NCI-H748 (cell line): ENCODE data around the gene RRP8.

Source experiments
- DNase-seq: peaks from one replicate; lab custom pipeline; 2025; ENCODE audit not compliant: unreplicated experiment; lab: John Stamatoyannopoulos, UW

The RRP8 gene

DNA sequence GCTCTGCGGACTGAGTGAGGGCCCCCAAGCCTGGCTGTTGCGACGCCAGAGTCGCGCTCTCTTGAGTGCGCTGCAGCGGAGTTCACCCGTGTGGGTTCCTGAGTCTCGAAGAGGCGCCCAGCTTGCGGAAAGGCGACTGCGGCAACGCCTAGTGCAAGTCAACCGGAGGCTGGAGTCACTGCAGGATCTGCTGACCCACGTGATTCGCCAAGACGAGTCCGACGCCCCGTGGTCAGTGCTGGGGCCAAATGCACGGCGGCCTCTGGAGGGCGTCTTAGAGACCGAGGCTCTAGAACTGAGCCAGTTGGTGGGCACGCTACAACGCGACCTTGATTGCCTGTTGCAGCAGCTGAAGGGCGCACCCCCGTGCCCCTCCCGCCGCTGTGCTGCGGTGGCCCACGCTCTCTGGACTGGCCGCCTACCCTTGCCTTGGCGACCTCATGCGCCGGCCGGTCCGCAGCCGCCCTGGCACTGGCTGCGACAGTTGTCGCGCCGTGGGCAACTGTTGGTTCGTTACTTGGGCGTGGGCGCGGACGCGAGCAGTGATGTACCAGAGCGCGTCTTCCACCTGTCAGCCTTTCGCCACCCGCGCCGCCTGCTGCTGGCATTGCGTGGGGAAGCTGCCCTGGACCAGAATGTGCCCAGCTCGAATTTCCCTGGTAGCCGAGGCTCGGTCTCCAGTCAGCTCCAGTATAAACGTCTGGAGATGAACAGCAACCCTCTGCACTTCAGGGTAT is 32.6 kb downstream of the RRP8 start:
- no peak for DNase-seq

DNA sequence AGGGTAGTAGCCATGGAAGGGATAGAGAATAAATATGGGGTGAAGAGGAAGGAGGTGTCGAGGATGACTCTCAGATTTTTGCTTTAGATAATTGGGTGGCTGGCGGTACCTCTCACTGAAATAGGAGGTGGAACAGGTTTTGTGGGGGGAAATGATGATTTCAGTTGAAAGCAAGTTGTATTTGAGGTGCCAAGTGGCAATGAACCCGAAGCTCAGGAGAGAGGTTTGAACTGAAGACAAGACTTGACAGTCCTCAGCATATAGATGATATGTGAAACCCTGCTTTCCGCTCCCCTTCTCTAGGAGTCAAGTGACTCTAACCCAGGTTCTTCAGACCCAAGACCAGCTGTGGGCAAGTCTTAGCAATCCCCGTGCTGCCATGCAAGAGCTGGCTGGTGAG is 33.7 kb downstream of the RRP8 start:
- no peak for DNase-seq

DNA sequence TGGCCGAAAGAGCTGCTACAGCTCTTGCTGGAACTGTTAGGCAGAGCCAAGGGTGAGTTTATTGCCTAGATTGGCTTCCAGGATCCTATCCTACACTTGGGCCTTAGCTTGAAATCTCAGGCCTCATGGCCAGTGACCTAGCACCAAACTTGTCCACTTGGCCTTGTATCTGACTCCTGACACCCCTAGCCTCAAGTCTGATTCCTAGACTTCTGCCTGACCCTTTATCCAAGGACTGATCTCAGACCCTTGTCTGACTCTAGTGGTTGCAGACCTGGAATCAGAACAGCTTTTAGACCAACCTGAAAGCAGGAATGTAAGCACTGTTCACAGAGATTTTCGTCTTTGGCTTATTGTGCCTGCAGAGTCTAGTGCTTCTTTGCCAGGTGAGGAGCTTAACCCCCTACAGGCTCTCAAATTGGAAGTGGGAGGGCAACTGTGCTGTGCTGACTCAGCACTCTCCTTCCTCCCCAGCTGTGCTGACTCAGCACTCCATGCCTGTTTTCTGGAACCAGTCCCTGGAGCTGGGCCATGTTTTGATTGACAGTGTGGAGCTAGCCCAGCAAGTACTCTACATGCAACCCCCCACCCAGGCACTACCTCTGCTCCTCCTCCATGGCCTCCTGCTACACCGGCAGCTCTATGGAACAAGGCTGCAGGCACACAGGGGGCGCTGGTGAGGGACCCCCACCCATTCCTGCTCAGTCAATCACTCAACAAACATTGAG is 35.1 kb downstream of the RRP8 start:
- peak; percentile 10 for DNase-seq

DNA sequence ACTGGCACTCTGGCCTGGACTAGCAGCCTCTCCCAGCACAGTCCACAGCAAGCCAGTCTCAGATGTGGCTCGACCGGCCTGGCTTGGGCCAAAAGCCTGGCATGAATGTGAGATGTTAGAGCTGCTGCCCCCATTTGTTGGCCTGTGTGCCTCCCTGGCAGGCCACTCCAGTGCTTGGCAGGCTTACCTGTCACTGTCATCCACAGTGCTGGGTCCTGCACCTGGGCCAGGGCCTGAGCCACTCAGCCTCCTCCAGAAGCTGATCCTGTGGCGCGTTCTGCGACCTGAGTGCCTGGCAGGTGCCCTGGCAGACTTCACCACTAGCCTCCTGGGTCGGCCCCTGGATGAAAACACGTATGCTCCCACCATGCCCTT is 36.1 kb downstream of the RRP8 start:
- no peak for DNase-seq

DNA sequence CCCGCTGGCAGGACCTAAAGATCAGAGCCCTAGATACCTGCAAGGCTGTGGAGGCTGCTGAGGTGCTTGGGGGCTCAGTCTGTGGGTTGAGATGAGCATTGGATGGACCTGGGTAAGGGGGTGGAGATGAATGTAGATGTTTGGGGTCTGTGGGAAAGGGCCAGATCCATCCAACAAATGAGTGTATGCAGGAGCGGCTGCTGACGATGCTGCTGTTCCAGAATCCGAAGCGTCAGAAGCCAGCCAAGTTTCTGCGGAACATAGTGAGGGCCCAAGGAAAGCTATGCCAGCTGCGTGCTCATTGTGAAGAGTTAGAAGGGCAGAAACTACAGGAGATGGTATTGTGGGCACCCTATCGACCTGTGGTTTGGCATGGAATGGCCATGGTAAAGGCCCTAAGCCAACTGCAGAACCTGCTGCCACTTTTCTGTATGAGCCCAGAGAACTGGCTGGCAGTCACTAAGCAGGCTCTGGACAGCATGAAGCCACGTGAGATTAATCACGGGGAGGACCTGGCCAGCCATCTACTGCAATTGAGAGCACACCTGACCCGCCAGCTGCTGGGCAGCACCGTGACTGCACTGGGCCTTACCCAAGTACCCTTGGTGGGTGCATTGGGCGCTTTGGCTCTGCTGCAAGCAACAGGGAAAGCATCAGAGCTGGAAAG is 36.6 kb downstream of the RRP8 start:
- DNase-seq: no peak

DNA sequence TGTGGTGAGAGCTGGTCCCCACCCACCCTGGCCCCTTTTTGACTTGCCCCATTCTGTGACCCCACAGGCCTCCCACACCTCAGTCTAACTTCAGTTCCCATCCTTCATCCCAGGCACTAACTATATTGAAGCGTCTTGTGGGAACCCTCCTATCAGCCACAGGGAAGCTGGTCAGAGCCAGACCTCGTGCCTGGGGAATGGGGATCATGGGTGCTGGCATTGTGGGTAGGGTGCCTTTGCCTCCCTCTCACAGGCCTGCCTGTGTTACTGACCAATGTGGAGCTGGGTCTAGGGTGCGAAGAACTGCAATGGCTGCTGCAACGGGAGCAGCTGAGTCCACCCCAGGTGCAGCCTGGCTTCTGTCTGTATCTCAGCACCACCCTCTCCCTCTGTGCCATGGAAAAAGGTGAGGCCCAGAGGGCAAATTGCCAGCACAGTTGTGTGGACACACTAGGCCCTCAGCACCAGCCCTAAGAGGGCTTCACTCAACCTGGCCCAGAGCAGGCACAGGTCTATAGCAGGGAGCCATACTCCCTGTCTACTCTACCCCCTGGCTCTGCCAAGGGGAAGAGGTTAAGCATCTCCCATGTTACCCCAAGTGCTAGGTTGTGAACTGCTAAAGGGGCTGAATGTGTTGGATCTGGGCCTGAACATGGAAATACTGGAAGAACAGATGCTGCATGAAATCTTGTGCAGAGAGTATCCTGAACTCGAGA is 37.3 kb downstream of the RRP8 start:
- no peak for DNase-seq

DNA sequence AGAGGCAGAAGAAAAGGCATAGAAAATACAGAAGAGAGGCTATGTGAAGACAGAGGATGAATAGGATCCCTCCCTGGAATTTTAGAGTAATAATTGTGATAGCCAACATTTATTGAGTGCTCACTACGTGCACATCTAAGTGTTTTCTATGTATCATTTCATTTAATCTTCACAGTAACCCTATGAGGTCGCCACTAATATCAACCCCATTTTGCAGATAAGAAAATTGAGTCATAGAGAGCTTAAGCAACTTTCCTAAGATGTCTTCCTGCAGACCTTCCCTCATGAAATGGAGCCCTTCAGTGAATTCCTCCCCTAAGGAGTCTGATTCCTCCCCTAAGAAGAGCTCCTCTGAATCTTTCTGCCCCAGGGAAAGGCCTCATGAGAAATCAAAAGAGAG is 38.1 kb downstream of the RRP8 start:
- DNase-seq: no peak

DNA sequence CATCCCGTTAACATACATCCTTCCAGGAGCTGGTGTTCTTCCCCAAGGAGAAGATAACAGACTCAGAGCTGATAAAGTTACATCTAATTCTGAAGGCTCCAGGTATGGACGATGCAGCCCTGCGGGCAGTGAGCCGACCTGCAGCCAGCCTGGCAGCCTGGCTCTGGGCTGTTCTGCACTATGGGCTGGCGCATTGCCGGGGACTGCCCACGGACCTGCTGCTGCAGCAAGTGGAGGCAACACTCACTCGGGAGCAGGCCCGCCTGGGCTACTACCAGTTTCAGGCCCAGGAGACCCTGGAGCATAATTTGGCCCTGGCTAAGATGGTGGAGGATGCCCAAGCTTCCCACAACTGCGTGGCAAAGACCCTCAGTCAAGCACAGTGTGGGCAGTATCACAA is 39.7 kb downstream of the RRP8 start:
- no peak for DNase-seq

DNA sequence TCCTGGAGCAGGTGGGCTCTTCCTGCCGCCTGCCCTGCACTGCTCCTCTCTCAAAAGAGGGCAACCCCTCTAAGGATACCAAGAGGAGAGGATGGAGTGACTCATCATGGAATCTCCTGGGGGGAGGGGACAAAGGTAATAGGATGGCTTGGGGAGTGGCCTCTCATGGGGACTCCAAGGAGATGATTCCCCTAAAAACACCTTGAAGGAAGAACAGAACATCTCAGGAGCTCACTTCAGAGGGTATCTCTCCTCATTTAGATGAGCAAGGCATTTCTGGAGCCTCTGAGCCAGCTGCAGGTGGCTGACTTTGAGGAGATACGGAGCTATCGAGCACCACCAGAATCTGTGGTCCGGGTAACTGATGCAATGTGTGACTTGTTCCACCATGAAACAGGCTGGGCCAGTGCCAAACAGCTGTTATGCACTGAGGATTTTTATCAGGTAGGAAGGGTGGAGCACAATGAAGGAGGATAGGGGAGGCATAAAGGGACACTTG is 40.2 kb downstream of the RRP8 start:
- no peak for DNase-seq

DNA sequence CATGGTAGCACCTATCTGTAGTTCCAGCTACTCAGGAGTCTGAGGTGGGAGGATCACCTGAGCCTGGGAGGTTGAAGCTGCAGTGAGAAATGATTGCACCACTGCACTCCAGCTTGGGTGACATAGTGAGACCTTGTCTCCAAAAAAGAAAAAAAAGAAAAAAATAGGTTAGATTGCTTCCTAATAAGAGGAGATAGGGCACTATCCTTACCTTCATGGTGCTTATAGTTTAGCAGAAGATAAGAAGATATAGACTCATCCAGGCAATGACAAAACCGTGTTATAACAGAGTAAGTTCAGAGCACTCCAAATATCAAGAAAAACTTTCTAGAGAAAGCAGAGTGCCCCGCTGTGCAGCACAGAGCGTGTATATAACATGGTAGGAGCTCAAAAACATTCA is 42.1 kb downstream of the RRP8 start:
- no peak for DNase-seq

DNA sequence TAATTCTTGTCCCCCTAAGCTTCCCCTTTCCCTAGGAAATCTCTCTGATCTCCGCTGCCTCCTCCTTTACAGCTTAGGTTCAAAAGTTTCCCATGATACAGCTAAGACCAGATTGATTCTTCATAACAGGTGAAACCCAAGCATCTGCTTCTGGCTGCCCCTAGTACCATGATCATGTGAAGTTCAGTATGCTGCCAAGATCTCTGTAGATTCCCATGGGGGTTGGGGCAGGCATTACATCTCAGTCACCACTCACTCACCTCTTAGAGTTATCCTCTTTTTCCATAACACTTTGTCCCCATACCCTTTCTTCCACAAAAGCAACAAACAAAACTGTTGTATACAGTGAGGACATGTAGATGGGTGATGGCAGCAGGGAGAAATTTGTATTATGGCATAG is 44.0 kb downstream of the RRP8 start:
- no peak for DNase-seq

DNA sequence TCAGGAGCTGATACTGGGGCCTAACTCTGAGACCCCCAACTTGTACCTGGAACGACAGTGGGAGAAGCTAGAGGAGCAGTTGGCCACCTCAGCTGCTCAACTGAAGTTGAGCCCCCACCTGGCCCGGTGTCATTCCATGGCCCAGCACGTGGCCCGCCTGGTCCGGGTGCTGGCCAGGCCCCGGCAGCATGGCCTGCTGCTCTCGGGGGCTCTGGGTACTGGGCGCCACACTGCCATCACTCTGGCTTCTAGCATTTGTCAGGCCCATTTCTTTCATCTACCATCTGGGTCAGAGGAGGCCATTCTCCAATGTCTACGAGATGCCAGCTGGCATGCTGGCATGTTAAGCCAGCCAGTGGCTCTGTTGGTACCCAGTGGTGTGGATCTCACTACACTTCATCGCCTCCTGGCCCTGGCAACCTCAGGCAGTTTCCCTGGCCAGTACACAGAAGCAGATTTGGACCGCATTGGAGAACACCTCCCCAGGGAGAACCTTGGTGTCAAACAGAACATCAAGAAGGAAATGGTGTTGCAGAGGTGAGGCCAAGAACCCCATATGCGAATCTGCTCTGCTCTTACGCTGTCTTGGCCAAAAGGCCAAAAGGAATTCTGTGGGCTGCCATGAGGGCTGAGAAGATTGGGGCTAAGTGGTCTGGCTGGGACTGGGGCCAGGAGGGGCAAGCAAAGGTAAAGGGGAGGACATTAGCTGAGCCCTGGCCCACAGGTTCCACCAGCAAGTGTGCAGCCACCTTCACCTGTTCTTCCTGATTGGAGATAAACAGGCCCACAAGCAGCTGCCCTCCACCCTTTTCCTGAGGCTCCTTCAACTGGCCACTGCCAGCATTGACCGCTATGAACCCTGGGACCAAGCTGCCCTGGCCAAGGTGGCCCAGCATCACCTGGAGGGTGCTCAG is 45.4 kb downstream of the RRP8 start:
- DNase-seq: no peak

DNA sequence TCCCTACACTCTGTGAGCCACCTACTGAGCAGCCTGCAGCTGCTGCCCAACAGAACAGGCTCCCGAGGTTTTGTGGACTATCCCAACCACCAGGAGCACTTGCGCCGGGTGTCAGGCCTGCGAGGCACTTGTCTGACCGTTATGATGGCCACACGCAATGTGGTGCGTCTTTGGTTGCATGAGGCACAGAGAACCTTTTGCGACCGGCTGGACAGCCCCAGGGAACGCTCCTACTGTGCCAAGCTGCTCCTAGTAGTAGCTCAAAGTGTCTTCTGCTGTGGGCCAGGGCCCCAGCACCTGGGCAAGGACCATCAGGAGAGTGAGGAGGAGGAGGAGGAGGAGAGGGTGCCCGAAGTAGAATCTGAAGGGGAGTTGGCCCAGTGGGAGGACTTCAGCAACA is 46.4 kb downstream of the RRP8 start:
- DNase-seq: no peak

DNA sequence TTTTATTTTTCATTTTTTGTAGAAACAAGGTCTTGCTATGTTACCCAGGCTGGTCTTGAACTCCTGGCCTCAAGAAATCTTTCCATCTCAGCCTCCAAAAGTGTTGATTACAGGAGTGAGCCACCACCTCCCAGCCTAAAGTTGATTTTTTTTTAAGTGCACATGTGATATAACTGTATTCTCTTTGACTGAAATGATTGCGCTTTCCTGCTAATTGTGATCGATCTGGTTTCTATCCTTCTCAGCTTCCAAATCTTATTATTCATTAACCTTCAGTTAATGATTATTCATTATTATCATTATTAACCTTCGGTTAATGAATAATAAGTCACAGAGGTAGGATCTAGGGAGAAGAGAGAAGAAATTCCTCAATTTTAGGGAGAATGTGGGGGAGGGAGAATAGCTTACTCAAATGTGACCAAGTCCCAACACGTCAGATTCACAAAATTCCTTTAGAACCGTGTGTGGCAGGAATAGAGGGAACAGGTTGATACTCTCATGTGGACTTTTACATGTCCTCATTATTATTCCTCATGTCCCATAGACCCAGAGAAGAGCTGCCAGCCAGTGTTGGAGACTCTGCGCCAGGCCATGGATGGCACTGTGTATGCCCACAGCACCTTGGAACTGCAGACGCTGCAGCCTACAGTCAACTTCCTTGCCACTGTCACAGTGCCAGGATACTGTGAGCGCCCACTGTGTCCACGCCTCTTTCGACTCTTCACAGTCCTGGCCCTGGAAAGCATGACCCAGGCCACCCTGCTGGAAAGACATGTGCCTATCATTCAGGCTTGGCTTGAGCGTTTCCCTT is 47.1 kb downstream of the RRP8 start:
- no peak for DNase-seq

DNA sequence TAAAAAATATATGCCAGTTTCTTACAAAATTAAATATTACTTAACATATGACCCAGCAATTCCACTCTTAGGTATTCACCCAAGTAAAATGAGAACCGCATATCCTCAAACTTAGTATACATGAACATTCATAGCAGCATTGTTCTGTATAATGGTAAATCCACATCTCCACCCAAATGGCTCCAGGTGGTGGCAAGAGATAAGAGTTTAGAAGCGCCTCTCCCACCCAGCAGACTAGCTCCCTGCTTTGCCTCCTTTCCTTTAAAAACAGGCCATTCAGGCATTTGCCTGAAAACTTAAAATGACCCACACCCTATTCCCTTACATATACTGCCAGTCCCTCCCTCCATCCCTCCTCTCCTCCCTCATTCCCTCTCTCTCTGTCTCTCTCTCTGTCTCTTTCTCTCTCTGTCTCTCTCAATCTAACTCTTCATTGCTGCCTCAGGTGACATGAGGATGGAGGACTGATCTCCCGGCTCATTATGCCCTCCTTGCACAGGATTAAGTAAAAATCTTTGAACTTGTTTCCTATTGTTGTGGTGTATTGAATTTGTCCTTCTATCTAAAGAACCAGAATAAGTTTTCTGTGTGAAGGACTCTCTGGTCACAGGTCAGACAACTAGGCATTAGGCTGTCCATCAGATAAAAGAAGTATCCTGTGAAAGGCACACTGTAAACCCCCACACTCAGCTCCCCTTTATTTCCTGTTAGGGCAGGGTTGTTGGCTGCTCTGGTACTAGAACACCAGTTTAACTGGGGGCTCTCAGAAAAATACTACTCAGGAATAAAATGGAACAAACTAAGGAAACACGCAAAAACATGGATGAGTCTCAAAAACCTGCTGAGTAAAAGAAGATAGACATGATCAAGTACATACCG is 48.3 kb downstream of the RRP8 start:
- DNase-seq: no peak

DNA sequence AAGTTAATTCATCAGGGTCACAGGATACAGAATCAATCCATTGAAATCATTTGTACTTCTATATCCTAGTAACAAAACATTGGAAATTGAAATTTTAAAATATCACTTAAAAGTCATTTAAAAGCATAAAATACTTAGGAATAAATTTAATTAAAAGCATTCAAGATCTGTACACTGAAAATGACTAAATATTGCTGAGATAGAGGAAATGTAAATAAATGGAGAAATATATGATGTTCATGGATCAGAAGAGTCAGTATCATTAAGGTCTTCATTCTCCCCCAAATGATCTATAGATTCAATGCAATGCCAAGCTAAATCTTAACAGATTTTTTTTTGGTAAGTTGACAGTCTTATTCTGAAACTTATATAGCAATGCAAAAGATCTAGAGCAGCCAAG is 49.8 kb downstream of the RRP8 start:
- no peak for DNase-seq

DNA sequence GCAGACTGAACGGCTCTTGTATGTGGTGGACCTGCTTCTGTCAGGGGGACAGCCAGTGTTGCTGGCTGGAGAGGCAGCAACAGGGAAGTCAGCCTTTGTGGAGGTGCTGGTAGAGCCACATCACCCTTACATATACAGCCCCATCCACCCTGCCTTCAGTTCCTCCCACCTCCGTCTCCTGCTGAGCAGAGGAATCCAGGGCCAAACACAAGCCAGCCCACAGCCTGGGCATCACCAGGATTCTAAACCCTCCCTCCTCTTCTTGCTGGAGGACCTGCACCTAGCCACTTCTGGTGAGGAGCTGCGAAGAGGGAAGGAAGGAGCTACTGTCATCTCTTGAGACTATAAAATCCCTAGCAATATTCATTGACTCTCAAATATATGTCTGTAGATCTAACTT is 54.8 kb downstream of the RRP8 start:
- DNase-seq: no peak

DNA sequence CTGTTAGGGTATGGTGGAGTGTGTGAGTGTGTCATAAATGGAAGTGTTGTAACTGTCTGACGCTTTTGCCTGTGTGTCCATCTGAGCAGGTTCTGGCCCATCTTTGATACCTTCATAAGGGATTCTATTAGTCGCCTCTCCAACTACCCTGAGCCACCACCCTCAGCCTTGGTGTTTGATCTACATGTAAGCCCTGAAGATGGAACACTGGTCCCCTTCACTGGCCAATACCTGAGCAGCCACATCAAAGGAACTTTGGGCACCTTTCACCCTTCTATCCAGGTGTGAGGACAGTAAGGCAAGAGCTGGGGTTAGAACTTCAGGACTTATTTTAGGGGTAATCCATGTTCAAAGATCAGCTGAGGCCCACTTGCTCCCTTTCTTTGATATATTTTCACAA is 55.3 kb downstream of the RRP8 start:
- DNase-seq: no peak

DNA sequence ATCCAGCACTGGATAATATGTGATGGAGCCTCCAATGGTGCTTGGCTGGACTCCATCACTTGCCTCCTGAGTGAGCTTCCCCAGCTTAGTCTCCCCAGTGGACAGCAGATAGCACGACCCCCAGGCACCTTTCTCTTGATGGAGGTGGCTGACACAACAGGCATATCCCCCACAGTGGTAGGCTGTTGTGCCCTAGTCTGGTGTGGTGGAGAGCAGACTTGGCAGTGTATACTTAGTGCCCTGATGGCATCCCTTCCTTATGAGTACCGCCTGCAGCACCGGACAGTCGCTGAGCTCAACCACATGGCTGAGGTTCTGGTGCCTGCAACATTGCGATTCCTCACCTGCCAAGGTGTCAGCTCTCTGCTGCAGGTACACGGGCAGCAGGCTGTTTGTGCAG is 56.2 kb downstream of the RRP8 start:
- DNase-seq: no peak
